Neuronal stem cell (in vitro differentiated cells): ENCODE data around the gene FGF8.
"Not testable (repeated sequence)": the region's sequence is repeated elsewhere in the genome, so short reads cannot be mapped to it uniquely, and the experiment has no call there.

ENCODE experiments used
- DNase-seq: peaks from one replicate; pipeline ENCODE4 v3.0.0-alpha.2; 2013; ENCODE audit warnings: low spot score
- H2AFZ ChIP-seq: one replicate; pipeline ENCODE4 v1.6.1; 2013; ENCODE audit warnings: mild to moderate bottlenecking, low read length, inconsistent platforms
- H2AK5ac ChIP-seq: 2 replicates; pipeline ENCODE4 v1.6.1; 2013; ENCODE audit warnings: low read depth, mild to moderate bottlenecking, inconsistent platforms, low read length, moderate library complexity, mixed read lengths
- H2BK120ac ChIP-seq: 2 replicates; pipeline ENCODE4 v1.6.1; 2013; ENCODE audit warnings: low read depth, mild to moderate bottlenecking, inconsistent platforms, low read length, moderate library complexity, mixed read lengths
- H2BK12ac ChIP-seq: one replicate; pipeline ENCODE4 v1.6.1; 2013; ENCODE audit warnings: low read length, inconsistent platforms
- H2BK15ac ChIP-seq: 2 replicates; pipeline ENCODE4 v1.6.1; 2013; ENCODE audit warnings: mild to moderate bottlenecking, low read length, inconsistent platforms, mixed read lengths
- H2BK5ac ChIP-seq: one replicate; pipeline ENCODE4 v1.6.1; 2013; ENCODE audit warnings: inconsistent platforms, mild to moderate bottlenecking, low read length, moderate library complexity
- H3K14ac ChIP-seq: one replicate; pipeline ENCODE4 v1.6.1; 2013; ENCODE audit warnings: low read length, inconsistent platforms
- H3K18ac ChIP-seq: 2 replicates; pipeline ENCODE4 v1.6.1; 2013; ENCODE audit warnings: low read length, inconsistent platforms
- H3K23ac ChIP-seq: 2 replicates; pipeline ENCODE4 v1.6.1; 2013; ENCODE audit warnings: low read depth, mild to moderate bottlenecking, mixed read lengths, low read length, inconsistent platforms; ENCODE audit not compliant: poor library complexity
- H3K27ac ChIP-seq: replicated peaks from 3 replicates; pipeline ENCODE4 v1.5.1; 2013; ENCODE audit warnings: low read length, inconsistent platforms
- H3K27me3 ChIP-seq, 3 experiments: 2 replicates each; pipeline ENCODE4 v1.6.1; 2013; ENCODE audit warnings: low read length in 3 of 3, mild to moderate bottlenecking in 2 of 3, inconsistent platforms in 1 of 3, low read depth in 1 of 3, mixed read lengths in 1 of 3, moderate library complexity in 1 of 3; ENCODE audit not compliant: control insufficient read depth in 3 of 3, insufficient read depth in 3 of 3
- H3K36me3 ChIP-seq, 2 donors: replicated peaks in 1 of 2; 2 replicates each; pipeline ENCODE4 v1.6.1; 2013; ENCODE audit warnings: low read length in 2 of 2; ENCODE audit not compliant: control insufficient read depth in 2 of 2, insufficient read depth in 2 of 2
- H3K4ac ChIP-seq: 2 replicates; pipeline ENCODE4 v1.6.1; 2013; ENCODE audit warnings: inconsistent platforms, mild to moderate bottlenecking, low read length, moderate library complexity
- H3K4me1 ChIP-seq, 2 donors: 1 replicate in 1 of 2; 2 replicates in 1 of 2; pipeline ENCODE4 v1.6.1; 2013; ENCODE audit warnings: low read length in 2 of 2, low read depth in 1 of 2; ENCODE audit not compliant: control insufficient read depth in 2 of 2, insufficient read depth in 1 of 2
- H3K4me2 ChIP-seq: one replicate; pipeline ENCODE4 v1.6.1; 2013; ENCODE audit warnings: mild to moderate bottlenecking, low read length, inconsistent platforms; ENCODE audit not compliant: insufficient read depth, poor library complexity, severe bottlenecking
- H3K4me3 ChIP-seq, 2 donors: 2 replicates each; pipeline ENCODE4 v1.5.1; 2013; ENCODE audit warnings: low read length in 2 of 2, mild to moderate bottlenecking in 2 of 2, inconsistent platforms in 1 of 2, moderate library complexity in 1 of 2
- H3K79me1 ChIP-seq: one replicate; pipeline ENCODE4 v1.6.1; 2013; ENCODE audit warnings: low read depth, mild to moderate bottlenecking, inconsistent platforms, low read length, moderate library complexity
- H3K9ac ChIP-seq: one replicate; pipeline ENCODE4 v1.6.1; 2013; ENCODE audit warnings: mild to moderate bottlenecking, low read depth, low read length, inconsistent platforms; ENCODE audit not compliant: poor library complexity
- H3K9me3 ChIP-seq, 2 donors: replicated peaks in 1 of 2; 2 replicates each; pipeline versions ENCODE3 to v1.6.1; 2013; ENCODE audit warnings: low read length in 2 of 2, mild to moderate bottlenecking in 2 of 2, inconsistent platforms in 1 of 2, low read depth in 1 of 2, mixed read lengths in 1 of 2, moderate library complexity in 1 of 2; ENCODE audit not compliant: control insufficient read depth in 2 of 2, insufficient read depth in 1 of 2
- H4K8ac ChIP-seq: one replicate; pipeline ENCODE4 v1.6.1; 2013; ENCODE audit warnings: low read depth, mild to moderate bottlenecking, inconsistent platforms, low read length, moderate library complexity
- H4K91ac ChIP-seq: one replicate; pipeline ENCODE4 v1.6.1; 2013; ENCODE audit warnings: low read length, low read depth, mild to moderate bottlenecking, inconsistent platforms; ENCODE audit not compliant: poor library complexity
- whole genome bisulfite sequencing, 2 donors: extraction: QIAGEN DNeasy Blood & Tissue Kit; methylation state at CpG; one replicate each; pipeline ENCODE4 v1.1.7; 2013; ENCODE audit warnings: missing lambda C conversion rate in 2 of 2, mixed read lengths in 1 of 2; ENCODE audit not compliant: insufficient read length in 2 of 2, insufficient replicate concordance in 1 of 2; ENCODE audit errors: extremely low coverage in 2 of 2; 5-methylcytosine and 5-hydroxymethylcytosine counted together

The FGF8 gene

DNA sequence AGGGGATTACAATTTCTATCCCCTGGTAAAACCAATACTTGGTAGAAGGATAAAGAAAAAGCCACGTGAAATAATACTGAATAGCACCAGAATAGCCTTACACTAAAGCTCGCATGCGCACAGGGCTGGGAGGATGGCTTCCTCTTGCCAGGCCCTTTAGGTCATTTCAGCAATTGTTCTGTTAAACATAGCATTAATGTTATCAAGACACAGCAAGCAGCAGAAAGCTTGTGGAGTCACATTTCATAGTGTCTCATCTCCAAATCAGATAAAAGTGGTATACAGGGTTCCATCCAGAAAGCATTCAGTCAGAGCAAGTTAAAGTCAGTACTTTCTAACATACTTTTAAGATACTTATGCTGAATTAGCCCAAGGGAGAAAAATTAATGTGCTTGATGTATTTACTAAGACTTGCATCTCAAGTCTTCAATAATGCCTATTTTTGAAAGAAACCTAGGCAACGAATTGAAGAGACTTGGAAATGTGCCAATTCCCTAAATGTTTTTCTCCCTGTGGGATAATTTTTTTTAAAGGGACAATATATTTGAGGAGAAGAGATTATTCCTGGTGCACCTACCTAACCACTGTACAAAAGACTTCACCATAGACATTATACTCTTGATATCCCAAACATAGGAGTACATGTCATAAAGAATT is 21.6 kb upstream of the FGF8 start:
- no peak overlapping the region for H3K14ac ChIP-seq
- no peak overlapping the region for H2BK120ac ChIP-seq
- H3K4me1 ChIP-seq, result no peaks in the 10 kb centered on the region
- H3K27me3 ChIP-seq, result no peaks in the 10 kb centered on the region
- no peak overlapping the region for H3K4me3 ChIP-seq
- H4K91ac ChIP-seq, result no peak overlapping the region
- H4K8ac ChIP-seq, result no peak overlapping the region
- H3K79me1 ChIP-seq, result peaks cover 6% of the 10 kb centered on the region
- no peak overlapping the region for H2BK15ac ChIP-seq
- H3K36me3 ChIP-seq, result peaks cover 38 to 100% of the 10 kb centered on the region in 2 donors
- no peak overlapping the region for H2AK5ac ChIP-seq
- no peak overlapping the region for H3K9ac ChIP-seq
- WGBS, 2 donors, result no CpG with 5 or more reads among the region's 4 CpGs
- DNase-seq, result no peak
- H3K9me3 ChIP-seq, result no peaks in the 10 kb centered on the region
- H2BK5ac ChIP-seq, result no peak overlapping the region
- no peak overlapping the region for H2BK12ac ChIP-seq
- H3K27ac ChIP-seq, result no peak overlapping the region
- H3K4me2 ChIP-seq, result no peak overlapping the region
- no peak overlapping the region for H3K4ac ChIP-seq
- H3K23ac ChIP-seq, result no peak overlapping the region
- no peak overlapping the region for H3K18ac ChIP-seq
- no peak overlapping the region for H2AFZ ChIP-seq

- no peak overlapping the region for H3K18ac ChIP-seq
- H3K4me3 ChIP-seq, result no peak overlapping the region
- no peak overlapping the region for H4K91ac ChIP-seq
- H2BK5ac ChIP-seq, result no peak overlapping the region
- H2AK5ac ChIP-seq, result no peak overlapping the region
- H3K4me2 ChIP-seq, result no peak overlapping the region
- no peak overlapping the region for H3K4ac ChIP-seq
- H2BK15ac ChIP-seq, result no peak overlapping the region
- no peaks in the 10 kb centered on the region for H3K9me3 ChIP-seq
- no peak overlapping the region for H3K14ac ChIP-seq
- H3K23ac ChIP-seq, result no peak overlapping the region
- H3K27ac ChIP-seq, result no peak overlapping the region
- no peak overlapping the region for H2AFZ ChIP-seq
- no peaks in the 10 kb centered on the region for H3K4me1 ChIP-seq
- no peak overlapping the region for H2BK120ac ChIP-seq
- no peak for DNase-seq
- no peak overlapping the region for H3K9ac ChIP-seq
- no peak overlapping the region for H4K8ac ChIP-seq
- H3K36me3 ChIP-seq, result peaks cover 33 to 99% of the 10 kb centered on the region in 2 donors
- H3K79me1 ChIP-seq, result peaks cover 1% of the 10 kb centered on the region
- no CpG with 5 or more reads among the region's 12 CpGs for WGBS, 2 donors
- H3K27me3 ChIP-seq, result no peaks in the 10 kb centered on the region
- no peak overlapping the region for H2BK12ac ChIP-seq
Measured at GRCh38 chr10:101793526-101793925, 17.6 kb upstream of the FGF8 start.

- WGBS, 2 donors, result no CpG with 5 or more reads among the region's 7 CpGs
- H3K36me3 ChIP-seq, result peaks cover 35 to 98% of the 10 kb centered on the region in 2 donors
Measured at GRCh38 chr10:101789686-101790085, 13.8 kb upstream of the FGF8 start.

DNA sequence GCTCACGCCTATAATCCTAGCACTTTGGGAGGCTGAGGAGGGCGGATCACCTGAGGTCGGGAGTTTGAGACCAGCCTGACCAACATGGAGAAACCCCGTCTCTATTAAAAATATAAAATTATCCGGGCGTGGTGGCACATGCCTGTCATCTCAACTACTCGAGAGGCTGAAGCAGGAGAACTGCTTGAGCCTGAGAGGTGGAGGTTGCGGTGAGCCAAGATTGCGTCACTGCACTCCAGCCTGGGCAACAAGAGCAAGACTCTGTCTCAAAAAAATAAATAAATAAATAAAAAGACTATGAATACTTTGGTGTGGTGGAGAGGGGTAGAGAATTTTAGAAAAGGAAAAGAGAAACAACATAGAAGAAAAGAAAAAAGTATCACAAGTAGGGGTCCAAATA is 13.3 kb upstream of the FGF8 start:
- H3K27ac ChIP-seq, H2BK120ac ChIP-seq, H3K4me1 ChIP-seq, H2AFZ ChIP-seq, H3K4me2 ChIP-seq, H4K91ac ChIP-seq, H3K27me3 ChIP-seq, H3K4ac ChIP-seq, H3K9ac ChIP-seq, H3K23ac ChIP-seq, H3K9me3 ChIP-seq, H4K8ac ChIP-seq, DNase-seq, H3K14ac ChIP-seq, H3K18ac ChIP-seq, H2BK12ac ChIP-seq, H2BK5ac ChIP-seq, H2BK15ac ChIP-seq, H3K4me3 ChIP-seq, H3K79me1 ChIP-seq, H2AK5ac ChIP-seq: not testable (repeated sequence)
- no CpG with 5 or more reads among the region's 9 CpGs for WGBS, 2 donors
- peaks cover 35 to 98% of the 10 kb centered on the region in 2 donors for H3K36me3 ChIP-seq

More at GRCh38 chr10:101789686-101790085, 13.8 kb upstream of the FGF8 start:
- Histone ChIP-seq H2AFZ (no peak overlapping the region), H2BK15ac (no peak overlapping the region), H3K4me1 (no peaks in the 10 kb centered on the region), H3K14ac (no peak overlapping the region), H3K27ac (no peak overlapping the region), H3K23ac (no peak overlapping the region), H3K9ac (no peak overlapping the region), H3K4me2 (no peak overlapping the region), H3K27me3 (no peaks in the 10 kb centered on the region), H3K9me3 (no peaks in the 10 kb centered on the region), H4K91ac (no peak overlapping the region), H4K8ac (no peak overlapping the region), H2BK12ac (no peak overlapping the region), H2BK5ac (no peak overlapping the region), H3K18ac (no peak overlapping the region), H3K4ac (no peak overlapping the region), H2BK120ac (no peak overlapping the region), H3K4me3 (no peak overlapping the region), H3K79me1 (peaks cover 1% of the 10 kb centered on the region), H2AK5ac (no peak overlapping the region)
- no peak for DNase-seq
